Esophagus squamous epithelium (tissue), 4 donors: ENCODE results near the gene PTPN14.
"Not testable (repeated sequence)": the region's sequence is repeated elsewhere in the genome, so short reads cannot be mapped to it uniquely, and the experiment has no call there.

Source experiments
- CTCF ChIP-seq, 6 experiments: fragments of 450-650 bp in 4 of 6; fragments of 200-600 bp in 2 of 6; sonication (generic) in 2 of 6; IDR thresholded peaks; one replicate each; pipeline ENCODE4 v1.5.1; 2016 to 2019; ENCODE audit warnings: antibody characterized with exemption in 6 of 6, mild to moderate bottlenecking in 4 of 6, moderate library complexity in 4 of 6
- POLR2A ChIP-seq, 4 donors: fragments of 450-650 bp; IDR thresholded peaks; one replicate each; pipeline ENCODE4 v1.6.1; 2017; ENCODE audit warnings: antibody characterized with exemption in 4 of 4, mild to moderate bottlenecking in 4 of 4, moderate library complexity in 3 of 4

GRCh38 chr1:214481983-214482634, 69.3 kb downstream of the PTPN14 start:
- not testable (repeated sequence) for TF ChIP-seq CTCF, POLR2A (IDR thresholded peaks at IDR 0.05)
